CD4-positive, alpha-beta T cell treated with Interleukin-1 beta for 1 hour (primary cell): Measurements from ENCODE around the gene TIFAB.

Source experiments
- DNase-seq, 2 donors: peaks; one replicate each; pipeline ENCODE4 v3.0.0-alpha.2; 2020 to 2022

TIFAB gene

GRCh38 chr5:135457424-135458071, 5.4 kb upstream of the TIFAB start:
- DNase-seq: peak; percentile 45 to 51

- DNase-seq: peak; percentile 12 to 79
Observed at GRCh38 chr5:135456238-135457099, 4.3 kb upstream of the TIFAB start.

- DNase-seq: no peak
Observed at GRCh38 chr5:135455876-135456237, 3.7 kb upstream of the TIFAB start.

- no peak for DNase-seq
Observed at GRCh38 chr5:135454946-135455345, 2.8 kb upstream of the TIFAB start.

- DNase-seq: no peak
Observed at GRCh38 chr5:135453613-135454012, 1.5 kb upstream of the TIFAB start.

- DNase-seq: no peak
Observed at GRCh38 chr5:135451581-135452320, 400 bp downstream of the TIFAB start.

- DNase-seq: no peak
Observed at GRCh38 chr5:135450952-135451351, 1.2 kb downstream of the TIFAB start.

- no peak for DNase-seq
Observed at GRCh38 chr5:135450336-135450735, 1.8 kb downstream of the TIFAB start.

GRCh38 chr5:135449644-135450043, 2.5 kb downstream of the TIFAB start:
- DNase-seq: no peak

- no peak for DNase-seq
Observed at GRCh38 chr5:135448791-135449507, 3.2 kb downstream of the TIFAB start.

GRCh38 chr5:135448071-135448739, 3.9 kb downstream of the TIFAB start:
- DNase-seq: no peak

- no peak for DNase-seq
Observed at GRCh38 chr5:135447298-135447929, 4.7 kb downstream of the TIFAB start, which contains the start of gene DCANP1. Gene DCANP1 (minus strand): TSS chr5:135447348. CDS start chr5:135447108, 240 bp downstream.

GRCh38 chr5:135446615-135447014, 5.5 kb downstream of the TIFAB start:
- DNase-seq: no peak

- DNase-seq: no peak
Observed at GRCh38 chr5:135446206-135446605, 5.9 kb downstream of the TIFAB start.

GRCh38 chr5:135445306-135445985, 6.7 kb downstream of the TIFAB start:
- DNase-seq: no peak

GRCh38 chr5:135444881-135445280, 7.3 kb downstream of the TIFAB start:
- DNase-seq: no peak

GRCh38 chr5:135444360-135444759, 7.8 kb downstream of the TIFAB start:
- DNase-seq: no peak

GRCh38 chr5:135443161-135443960, 8.8 kb downstream of the TIFAB start:
- DNase-seq: no peak

GRCh38 chr5:135442431-135443160, 9.6 kb downstream of the TIFAB start:
- DNase-seq: no peak

- DNase-seq: no peak
Observed at GRCh38 chr5:135441919-135442318, 10.2 kb downstream of the TIFAB start.
